MM.1S (cell line): Measurements from ENCODE around the gene TNFSF9.

Source experiments
- EZH2phosphoT487 ChIP-seq: fragments of 300-600 bp; sonication (generic); IDR thresholded peaks from 2 replicates; pipeline ENCODE4 v1.6.1; 2018; ENCODE audit warnings: antibody characterized with exemption, low read length
- TF ChIP-seq, protein P1 (sequence below): fragments of 300-600 bp; sonication (generic); IDR thresholded peaks from 2 replicates; pipeline ENCODE4 v1.5.1; 2016; ENCODE audit warnings: antibody characterized with exemption, low read length, mixed read lengths

DNA sequence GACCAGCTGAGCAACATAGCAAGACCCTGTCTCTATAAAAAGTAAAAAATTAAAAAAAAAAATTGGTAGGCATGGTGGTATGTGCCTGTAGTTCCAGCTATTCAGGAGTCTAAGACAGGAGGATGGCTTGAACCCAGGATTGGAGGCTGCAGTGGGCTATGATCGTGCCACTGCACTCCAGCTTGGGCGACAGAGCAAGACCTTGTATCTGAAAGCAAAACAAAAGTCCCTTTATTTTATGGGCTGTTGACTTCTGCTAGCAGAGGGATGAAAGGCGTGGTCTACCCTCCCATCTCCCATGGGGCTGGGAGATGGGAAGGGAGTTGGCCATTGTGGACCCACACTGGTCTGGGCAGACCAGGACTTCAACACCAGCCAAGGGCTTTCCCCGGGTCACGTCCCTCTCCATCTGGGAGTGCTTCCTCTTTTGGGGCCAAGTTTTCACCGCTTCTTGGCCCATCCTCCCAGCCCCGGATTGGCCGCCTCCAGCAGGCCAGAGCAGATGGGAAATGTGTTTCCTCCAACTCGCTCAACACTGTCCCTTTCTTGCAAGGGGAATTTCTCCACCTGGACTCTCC is 2.2 kb upstream of the TNFSF9 start:
- TF ChIP-seq, protein P1, sequence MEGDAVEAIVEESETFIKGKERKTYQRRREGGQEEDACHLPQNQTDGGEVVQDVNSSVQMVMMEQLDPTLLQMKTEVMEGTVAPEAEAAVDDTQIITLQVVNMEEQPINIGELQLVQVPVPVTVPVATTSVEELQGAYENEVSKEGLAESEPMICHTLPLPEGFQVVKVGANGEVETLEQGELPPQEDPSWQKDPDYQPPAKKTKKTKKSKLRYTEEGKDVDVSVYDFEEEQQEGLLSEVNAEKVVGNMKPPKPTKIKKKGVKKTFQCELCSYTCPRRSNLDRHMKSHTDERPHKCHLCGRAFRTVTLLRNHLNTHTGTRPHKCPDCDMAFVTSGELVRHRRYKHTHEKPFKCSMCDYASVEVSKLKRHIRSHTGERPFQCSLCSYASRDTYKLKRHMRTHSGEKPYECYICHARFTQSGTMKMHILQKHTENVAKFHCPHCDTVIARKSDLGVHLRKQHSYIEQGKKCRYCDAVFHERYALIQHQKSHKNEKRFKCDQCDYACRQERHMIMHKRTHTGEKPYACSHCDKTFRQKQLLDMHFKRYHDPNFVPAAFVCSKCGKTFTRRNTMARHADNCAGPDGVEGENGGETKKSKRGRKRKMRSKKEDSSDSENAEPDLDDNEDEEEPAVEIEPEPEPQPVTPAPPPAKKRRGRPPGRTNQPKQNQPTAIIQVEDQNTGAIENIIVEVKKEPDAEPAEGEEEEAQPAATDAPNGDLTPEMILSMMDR: no peak
- TF ChIP-seq EZH2phosphoT487: no peak
